GM12874 (cell line): ENCODE measurements around the gene PIK3CA.

Experiments used
- CTCF ChIP-seq: IDR thresholded peaks from 2 replicates; pipeline ENCODE4 v1.5.1; 2011; ENCODE audit warnings: low read depth, mild to moderate bottlenecking, control low read depth, low read length, moderate library complexity; ENCODE audit not compliant: insufficient read depth

PIK3CA gene

DNA sequence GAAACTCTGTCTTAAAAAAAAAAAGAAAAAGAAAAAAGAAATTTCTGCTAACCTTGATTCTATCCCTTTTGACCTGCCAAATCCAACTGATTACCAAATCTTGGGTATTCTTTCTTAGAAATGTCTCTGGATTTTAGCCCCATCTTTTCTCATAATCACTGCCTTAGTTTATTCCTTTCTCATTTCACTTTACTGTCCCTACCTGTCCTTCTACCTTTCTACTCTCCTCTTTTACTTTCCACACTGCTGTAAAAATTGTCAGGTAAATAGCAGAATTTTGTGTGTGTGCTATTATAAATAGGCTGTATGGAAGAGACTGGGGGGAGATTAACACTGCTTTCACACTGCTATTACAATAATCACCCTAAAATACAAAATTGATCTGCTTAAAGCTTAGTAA lies 16.7 kb downstream of the PIK3CA start:
- TF ChIP-seq CTCF = no peak

DNA sequence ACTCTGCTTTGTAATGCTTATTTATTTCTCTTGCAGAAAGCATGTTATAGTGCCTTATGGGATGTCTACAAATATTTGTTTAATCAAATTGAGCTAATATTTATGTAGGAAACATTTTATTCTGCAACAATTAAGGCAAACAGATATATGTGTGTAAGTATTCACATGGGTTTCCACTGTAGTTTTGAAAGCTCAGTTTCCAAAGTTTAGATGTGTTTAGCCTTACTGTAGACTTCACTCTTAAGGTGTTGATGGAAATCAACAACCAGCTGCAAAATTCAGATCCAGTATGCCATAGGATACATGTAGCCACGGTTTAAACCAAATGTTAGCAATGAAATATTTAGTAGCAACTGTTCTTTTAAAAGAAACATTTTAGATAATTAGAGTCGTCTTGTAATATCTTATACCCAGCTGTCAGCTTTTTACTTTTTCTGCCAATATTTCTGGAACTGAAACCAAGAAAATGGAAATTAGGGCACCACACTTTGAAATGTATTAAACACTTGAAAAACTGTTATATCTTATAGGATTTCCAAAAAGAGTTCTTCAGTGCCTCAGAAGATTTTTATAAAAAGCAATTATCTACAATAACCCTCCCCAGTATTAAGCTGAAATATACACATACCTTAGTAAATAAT lies 18.5 kb downstream of the PIK3CA start:
- TF ChIP-seq CTCF = no peak

DNA sequence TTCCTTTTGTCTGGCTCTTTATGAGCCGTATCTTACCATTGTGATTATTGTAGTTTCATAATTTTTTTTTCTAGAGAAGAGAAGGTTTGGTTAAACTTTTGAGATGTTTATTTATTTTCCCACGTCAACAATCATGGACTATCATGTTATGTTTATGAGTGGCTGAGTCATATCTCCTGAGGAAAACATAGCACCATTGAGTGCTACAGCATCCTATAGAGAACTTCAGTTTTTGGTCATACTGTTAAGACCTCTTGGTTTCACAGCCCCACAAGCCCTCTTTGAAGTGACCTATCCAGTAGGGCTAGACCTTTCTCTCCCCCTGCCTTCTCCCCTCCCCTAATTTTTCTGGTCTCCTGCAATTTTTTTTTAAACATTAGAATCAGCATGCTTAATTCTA lies 20.8 kb downstream of the PIK3CA start:
- no peak for TF ChIP-seq CTCF

- TF ChIP-seq CTCF = no peak
Measured at GRCh38 chr3:179172546-179172945, 24.4 kb downstream of the PIK3CA start.

DNA sequence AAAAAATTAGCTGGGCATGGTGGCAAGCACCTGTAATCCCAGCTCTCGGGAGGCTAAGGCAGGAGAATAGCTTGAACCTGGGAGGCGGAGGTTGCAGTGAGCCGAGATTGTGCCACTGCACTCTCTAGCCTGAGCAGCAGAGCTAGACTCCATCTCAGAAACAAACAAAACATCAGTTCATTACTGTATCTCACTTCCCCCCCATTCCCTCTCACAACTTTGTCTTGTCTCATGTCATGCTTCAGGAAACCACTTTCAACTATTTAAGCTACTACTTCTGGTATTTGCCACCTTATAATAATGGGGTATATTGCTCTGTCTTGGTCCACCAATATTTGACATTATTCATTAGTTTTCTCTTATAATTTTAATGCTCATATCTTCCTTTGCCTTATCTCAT lies 26.2 kb downstream of the PIK3CA start:
- no peak for TF ChIP-seq CTCF

GRCh38 chr3:179174898-179175297 lies 26.7 kb downstream of the PIK3CA start:
- no peak for TF ChIP-seq CTCF

DNA sequence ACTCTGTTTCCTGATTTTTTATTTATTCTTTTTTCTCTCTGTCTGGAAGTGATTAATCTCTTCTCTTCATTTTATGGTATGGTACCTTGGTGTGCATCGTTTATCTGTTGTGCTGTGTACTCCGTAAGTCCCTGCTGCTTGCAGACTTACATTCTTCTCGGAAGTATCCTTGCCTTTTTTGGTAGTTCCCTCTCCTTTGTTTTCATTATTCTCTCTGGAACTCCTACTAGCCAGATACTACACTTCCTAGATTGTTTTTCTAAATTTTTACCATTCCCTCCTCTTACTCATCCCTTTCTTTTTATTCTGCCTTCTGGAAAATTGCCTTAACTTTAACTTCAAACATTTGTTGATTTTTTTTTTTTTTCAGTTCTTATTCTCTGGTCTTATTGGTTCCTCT lies 27.2 kb downstream of the PIK3CA start:
- TF ChIP-seq CTCF = no peak
